Measurements from ENCODE around the gene PPP1R9A.

DNA sequence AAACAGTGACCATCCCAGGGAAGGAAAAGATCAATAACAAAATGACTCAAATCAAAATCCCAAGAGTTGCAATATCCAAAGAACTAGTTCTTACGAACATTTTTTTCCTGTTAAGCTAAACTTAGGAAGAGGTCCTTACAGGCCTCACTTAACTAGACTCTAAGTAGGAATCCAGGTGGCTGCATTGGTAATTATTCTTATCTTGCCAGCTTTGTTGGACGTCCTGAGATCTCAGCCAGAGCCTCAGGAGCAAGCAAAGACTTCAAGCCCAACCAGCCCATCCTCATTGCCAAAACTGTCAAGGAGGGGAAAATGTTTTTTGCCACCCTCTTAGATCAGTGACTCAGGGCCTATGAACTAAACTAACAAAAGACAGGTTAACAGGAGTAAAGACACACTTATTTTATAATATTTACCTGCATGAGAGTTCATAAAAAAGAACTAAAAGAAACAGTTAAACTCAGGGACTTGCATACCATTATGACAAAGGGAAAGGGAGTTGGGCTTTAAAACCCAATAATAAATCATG, 18.3 kb upstream of the PPP1R9A start:
- TF ChIP-seq, protein P1, sequence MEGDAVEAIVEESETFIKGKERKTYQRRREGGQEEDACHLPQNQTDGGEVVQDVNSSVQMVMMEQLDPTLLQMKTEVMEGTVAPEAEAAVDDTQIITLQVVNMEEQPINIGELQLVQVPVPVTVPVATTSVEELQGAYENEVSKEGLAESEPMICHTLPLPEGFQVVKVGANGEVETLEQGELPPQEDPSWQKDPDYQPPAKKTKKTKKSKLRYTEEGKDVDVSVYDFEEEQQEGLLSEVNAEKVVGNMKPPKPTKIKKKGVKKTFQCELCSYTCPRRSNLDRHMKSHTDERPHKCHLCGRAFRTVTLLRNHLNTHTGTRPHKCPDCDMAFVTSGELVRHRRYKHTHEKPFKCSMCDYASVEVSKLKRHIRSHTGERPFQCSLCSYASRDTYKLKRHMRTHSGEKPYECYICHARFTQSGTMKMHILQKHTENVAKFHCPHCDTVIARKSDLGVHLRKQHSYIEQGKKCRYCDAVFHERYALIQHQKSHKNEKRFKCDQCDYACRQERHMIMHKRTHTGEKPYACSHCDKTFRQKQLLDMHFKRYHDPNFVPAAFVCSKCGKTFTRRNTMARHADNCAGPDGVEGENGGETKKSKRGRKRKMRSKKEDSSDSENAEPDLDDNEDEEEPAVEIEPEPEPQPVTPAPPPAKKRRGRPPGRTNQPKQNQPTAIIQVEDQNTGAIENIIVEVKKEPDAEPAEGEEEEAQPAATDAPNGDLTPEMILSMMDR (IDR thresholded peaks at IDR 0.05) = no peak
- TF ChIP-seq POLR2A (IDR thresholded peaks at IDR 0.05) = no peak

Measured in Peyer's patch (tissue), 4 donors.